ENCODE measurements around the gene NUP98.

- no peak for TF ChIP-seq CTCF (IDR thresholded peaks at IDR 0.05)
- no peak for TF ChIP-seq POLR2A (IDR thresholded peaks at IDR 0.05)
These were observed 128.2 kb downstream of the NUP98 start for GRCh38 chr11:3669128-3669527.

All from heart left ventricle (tissue), 13 donors.